PC-3 (cell line): ENCODE results near the gene PNP. TPM values are rescaled to one million over a fixed set of nuclear protein-coding genes. Genes with fewer than 3 reads are reported as not detected.

Experiments
- ATAC-seq: fragments of 200-7000 bp; cut with Tn5 transposase; 2 replicates; pipeline ENCODE4 v1.9.1; 2020; ENCODE audit warnings: mild to moderate bottlenecking, moderate library complexity
- BruUV-seq: library from RNA; stranded (reverse); fragments of 400-500 nt; replicated peaks from 2 replicates; lab custom pipeline; 2021; lab: Mats Ljungman, UMichigan
- CTCF ChIA-PET: fragments of 300-600 bp; sonication (Branson Sonifier 250); formaldehyde crosslinking; loops from one replicate; lab custom pipeline; 2022; ENCODE audit warnings: antibody characterized with exemption; lab: Charles Lee
- POLR2A ChIA-PET: fragments of 300-600 bp; sonication (Branson Sonifier 250); formaldehyde crosslinking; loops from one replicate; lab custom pipeline; 2022; ENCODE audit warnings: antibody characterized with exemption; ENCODE audit not compliant: unreplicated experiment; lab: Charles Lee
- DNase-seq: peaks from one replicate; pipeline ENCODE4 v3.0.0-alpha.2; 2015
- H2AFZ ChIP-seq: fragments of 300-600 bp; sonication (generic); 2 replicates; pipeline ENCODE4 v1.6.0; 2016; ENCODE audit warnings: antibody characterized with exemption, low read length
- H3F3A ChIP-seq: fragments of 300-600 bp; sonication (generic); one replicate; pipeline ENCODE4 v1.6.0; 2017; ENCODE audit warnings: antibody characterized with exemption, low read length, control low read depth, mild to moderate bottlenecking; ENCODE audit not compliant: unreplicated experiment
- H3K27ac ChIP-seq: fragments of 300-600 bp; sonication (generic); 2 replicates; pipeline ENCODE4 v1.5.1; 2016; ENCODE audit warnings: mild to moderate bottlenecking, low read length
- H3K27me3 ChIP-seq: fragments of 300-600 bp; sonication (generic); 2 replicates; pipeline ENCODE4 v1.6.1; 2016; ENCODE audit warnings: low read length, mixed read lengths
- H3K36me3 ChIP-seq: fragments of 300-600 bp; sonication (generic); 2 replicates; pipeline ENCODE4 v1.6.1; 2016; ENCODE audit warnings: low read depth, mixed run types, low read length, mixed read lengths
- H3K4me1 ChIP-seq: fragments of 300-600 bp; sonication (generic); 2 replicates; pipeline ENCODE4 v1.5.1; 2016; ENCODE audit warnings: low read length; ENCODE audit not compliant: insufficient read depth
- H3K4me2 ChIP-seq: fragments of 300-600 bp; sonication (generic); 2 replicates; pipeline ENCODE4 v1.6.0; 2016; ENCODE audit warnings: low read length
- H3K4me3 ChIP-seq: fragments of 300-600 bp; sonication (generic); 2 replicates; pipeline ENCODE4 v1.5.1; 2016; ENCODE audit warnings: mild to moderate bottlenecking, low read length, mixed read lengths
- H3K79me2 ChIP-seq: fragments of 300-600 bp; sonication (generic); 2 replicates; pipeline ENCODE4 v1.6.1; 2017; ENCODE audit warnings: low read length, mixed read lengths
- H3K9ac ChIP-seq: fragments of 300-600 bp; sonication (generic); 2 replicates; pipeline ENCODE4 v1.6.0; 2016; ENCODE audit warnings: mild to moderate bottlenecking, low read length
- H3K9me2 ChIP-seq: fragments of 300-600 bp; sonication (generic); replicated peaks from 2 replicates; pipeline ENCODE4 v1.6.1; 2016; ENCODE audit warnings: mixed run types, low read length, mixed read lengths
- H3K9me3 ChIP-seq: fragments of 300-600 bp; sonication (generic); 2 replicates; pipeline ENCODE4 v1.6.1; 2016; ENCODE audit warnings: low read length, mixed read lengths
- H4K20me1 ChIP-seq: fragments of 300-600 bp; sonication (generic); 2 replicates; pipeline ENCODE4 v1.6.1; 2016; ENCODE audit warnings: low read length, mixed read lengths
- EZH2 ChIP-seq: fragments of 300-600 bp; sonication (generic); IDR thresholded peaks from one replicate; pipeline ENCODE4 v1.6.1; 2017; ENCODE audit warnings: antibody characterized with exemption, mild to moderate bottlenecking, low read length; ENCODE audit not compliant: unreplicated experiment
- EZH2phosphoT487 ChIP-seq: fragments of 300-600 bp; sonication (generic); IDR thresholded peaks from 2 replicates; pipeline ENCODE4 v1.6.1; 2018; ENCODE audit warnings: mild to moderate bottlenecking, antibody characterized with exemption, low read length, borderline replicate concordance
- intact Hi-C: fragments of 100-400 bp; cut with micrococcal nuclease; formaldehyde crosslinking; loops from 2 replicates; pipeline ENCODE4 v1.9.0; 2023
- total RNA-seq: library from RNA; depleted of rRNA; stranded (reverse); fragments of >200 nt; gene quantifications from 2 replicates; pipeline ENCODE4 v1.2.3, GENCODE V29; 2014
- TF ChIP-seq, protein P1 (sequence below): fragments of 300-600 bp; sonication (generic); conservative IDR thresholded peaks from 2 replicates; pipeline ENCODE4 v1.5.1; 2017; ENCODE audit warnings: antibody characterized with exemption, low read depth, mild to moderate bottlenecking, low read length

PNP gene
- total RNA-seq, 1 experiment from 2014 or later = 118 TPM

DNA sequence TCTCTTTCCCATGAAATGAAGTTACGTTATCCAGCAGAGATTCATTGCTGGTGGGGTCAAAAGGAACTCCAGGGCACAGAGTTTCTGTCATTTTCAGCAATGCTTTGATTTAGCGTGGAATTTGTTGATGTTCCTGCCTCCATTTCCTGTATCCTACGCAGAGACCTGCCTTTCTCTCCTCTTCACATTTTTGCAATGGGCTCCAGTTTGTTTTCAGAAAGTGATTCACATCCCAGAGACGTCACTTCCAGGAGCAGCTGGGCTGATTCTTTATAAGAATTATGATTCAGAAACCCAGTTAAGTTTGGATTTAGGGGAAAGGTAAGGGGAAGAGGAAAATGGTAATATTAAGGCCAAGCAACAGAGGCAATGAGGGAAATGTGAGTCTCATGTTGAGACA is 47.7 kb downstream of the PNP start:
- CTCF ChIA-PET = no interaction called here
- intact Hi-C loops = loop anchor here (2.0 kb wide), 1 partner anchor 14 kb away; no protein-coding TSS in a partner anchor
- BruUV-seq = no TSS peak

DNA sequence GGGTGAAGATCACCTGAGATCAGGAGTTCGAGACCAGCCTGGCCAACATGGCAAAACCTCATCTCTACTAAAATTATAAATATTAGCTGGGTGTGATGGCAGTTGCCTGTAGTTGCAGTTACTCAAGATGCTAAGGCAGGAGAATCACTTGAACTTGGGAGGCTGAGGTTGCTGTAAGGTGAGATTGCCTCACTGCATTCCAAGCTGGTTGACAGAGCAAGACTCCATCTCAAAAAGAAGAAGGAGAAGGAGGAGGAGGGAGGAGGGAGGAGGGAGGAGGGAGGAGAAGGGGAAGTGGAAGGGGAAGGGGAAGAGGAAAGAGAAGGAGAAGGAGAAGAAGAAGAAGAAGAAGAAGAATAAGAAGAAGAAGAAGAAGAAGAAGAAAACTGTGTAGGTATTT is 53.1 kb downstream of the PNP start:
- Histone ChIP-seq H3K9me2 (no peaks in the 10 kb centered on the region), H3K79me2 (no peaks in the 10 kb centered on the region), H3K4me3 (no peak overlapping the region), H3K27me3 (no peaks in the 10 kb centered on the region), H3K4me2 (no peak overlapping the region), H2AFZ (no peak overlapping the region), H3K9ac (no peak overlapping the region), H3K9me3 (no peaks in the 10 kb centered on the region), H3K27ac (no peak overlapping the region), H3K36me3 (no peaks in the 10 kb centered on the region), H3F3A (no peaks in the 10 kb centered on the region), H3K4me1 (peaks cover 5% of the 10 kb centered on the region), H4K20me1 (no peaks in the 10 kb centered on the region)
- no peak for ATAC-seq
- POLR2A ChIA-PET = no interaction called here
- no TSS peak for BruUV-seq
- no peak for TF ChIP-seq EZH2phosphoT487
- TF ChIP-seq, protein P1, sequence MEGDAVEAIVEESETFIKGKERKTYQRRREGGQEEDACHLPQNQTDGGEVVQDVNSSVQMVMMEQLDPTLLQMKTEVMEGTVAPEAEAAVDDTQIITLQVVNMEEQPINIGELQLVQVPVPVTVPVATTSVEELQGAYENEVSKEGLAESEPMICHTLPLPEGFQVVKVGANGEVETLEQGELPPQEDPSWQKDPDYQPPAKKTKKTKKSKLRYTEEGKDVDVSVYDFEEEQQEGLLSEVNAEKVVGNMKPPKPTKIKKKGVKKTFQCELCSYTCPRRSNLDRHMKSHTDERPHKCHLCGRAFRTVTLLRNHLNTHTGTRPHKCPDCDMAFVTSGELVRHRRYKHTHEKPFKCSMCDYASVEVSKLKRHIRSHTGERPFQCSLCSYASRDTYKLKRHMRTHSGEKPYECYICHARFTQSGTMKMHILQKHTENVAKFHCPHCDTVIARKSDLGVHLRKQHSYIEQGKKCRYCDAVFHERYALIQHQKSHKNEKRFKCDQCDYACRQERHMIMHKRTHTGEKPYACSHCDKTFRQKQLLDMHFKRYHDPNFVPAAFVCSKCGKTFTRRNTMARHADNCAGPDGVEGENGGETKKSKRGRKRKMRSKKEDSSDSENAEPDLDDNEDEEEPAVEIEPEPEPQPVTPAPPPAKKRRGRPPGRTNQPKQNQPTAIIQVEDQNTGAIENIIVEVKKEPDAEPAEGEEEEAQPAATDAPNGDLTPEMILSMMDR = no peak
- TF ChIP-seq EZH2 = no peak
- DNase-seq = no peak
- CTCF ChIA-PET = interaction anchor here (0.6 kb wide), 1 partner anchor 14 kb away, joined by 3 read pairs; no protein-coding TSS in a partner anchor
- intact Hi-C loops = no loop called here

More for the DNA sequence above, 47.7 kb downstream of the PNP start:
- Histone ChIP-seq H3K4me3 (peak overlapping the region; percentile 27; the same call in 1 of the 2 replicates), H3K36me3 (no peaks in the 10 kb centered on the region), H3K9me3 (no peaks in the 10 kb centered on the region), H3K27me3 (no peaks in the 10 kb centered on the region), H3K9me2 (no peaks in the 10 kb centered on the region; the same call in 1 of the 2 replicates), H3K27ac (peak overlapping the region; percentile 89), H3K4me1 (peaks cover 30% of the 10 kb centered on the region), H4K20me1 (no peaks in the 10 kb centered on the region), H2AFZ (peak overlapping the region; percentile 55), H3K4me2 (peak overlapping the region; percentile 72), H3K79me2 (no peaks in the 10 kb centered on the region), H3F3A (no peaks in the 10 kb centered on the region), H3K9ac (peak overlapping the region; percentile 55)
- ATAC-seq (peak; percentile 79), DNase-seq (peak; percentile 84)
- POLR2A ChIA-PET = no interaction called here
- no peak for TF ChIP-seq EZH2
- TF ChIP-seq, protein P1 = no peak

DNA sequence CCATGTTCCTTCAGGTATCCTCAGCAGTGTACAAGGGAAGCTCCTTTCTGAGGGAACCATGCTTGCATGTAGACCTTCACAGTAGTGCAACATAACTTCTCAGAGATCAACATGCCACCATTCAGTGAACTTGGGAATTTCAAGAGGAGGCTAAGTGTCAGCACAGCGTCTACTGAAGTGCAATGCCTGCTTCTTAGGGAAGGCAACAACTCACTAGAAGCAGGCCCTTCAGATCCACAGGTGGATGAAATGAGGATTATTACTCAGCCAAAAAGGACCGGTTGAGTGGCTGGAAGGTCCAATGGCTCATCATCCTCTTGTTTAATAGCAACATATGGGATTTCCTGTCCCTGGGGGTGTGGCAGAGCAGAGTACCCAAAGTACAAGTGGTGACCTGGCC is 54.8 kb downstream of the PNP start:
- BruUV-seq = no TSS peak
- no peaks in the 10 kb centered on the region for H3K79me2 ChIP-seq
- no peaks in the 10 kb centered on the region for H4K20me1 ChIP-seq
- H3K27me3 ChIP-seq = peaks cover 8% of the 10 kb centered on the region; the same call in 1 of the 2 replicates
- no peak overlapping the region for H3K9ac ChIP-seq
- intact Hi-C loops = no loop called here
- no peaks in the 10 kb centered on the region for H3K36me3 ChIP-seq
- no peaks in the 10 kb centered on the region for H3K4me1 ChIP-seq
- no peak overlapping the region for H3K27ac ChIP-seq
- ATAC-seq (no peak), DNase-seq (no peak)
- no peaks in the 10 kb centered on the region for H3K9me2 ChIP-seq
- H3K4me2 ChIP-seq = no peak overlapping the region
- ChIA-PET CTCF (no interaction called here), POLR2A (interaction anchor here (0.6 kb wide), 1 partner anchor 182 kb away, joined by 12 read pairs; no protein-coding TSS in a partner anchor)
- TF ChIP-seq, protein P1 = no peak
- TF ChIP-seq EZH2 = no peak
- TF ChIP-seq EZH2phosphoT487 = no peak
- no peak overlapping the region for H3K4me3 ChIP-seq
- no peaks in the 10 kb centered on the region for H3K9me3 ChIP-seq
- no peak overlapping the region for H2AFZ ChIP-seq
- no peaks in the 10 kb centered on the region for H3F3A ChIP-seq
